NCI-H2029 (cell line): ENCODE results near the gene CD300LG.
"Not testable (repeated sequence)": the region's sequence is repeated elsewhere in the genome, so short reads cannot be mapped to it uniquely, and the experiment has no call there.

Experiments used
- DNase-seq: peaks from one replicate; lab custom pipeline; 2025; lab: John Stamatoyannopoulos, UW

CD300LG gene

GRCh38 chr17:43846963-43847371, at the start of gene CD300LG:
CD300LG (plus strand) TSS chr17:43847176; CDS start chr17:43847217, 41 bp downstream.
- no peak for DNase-seq

DNA sequence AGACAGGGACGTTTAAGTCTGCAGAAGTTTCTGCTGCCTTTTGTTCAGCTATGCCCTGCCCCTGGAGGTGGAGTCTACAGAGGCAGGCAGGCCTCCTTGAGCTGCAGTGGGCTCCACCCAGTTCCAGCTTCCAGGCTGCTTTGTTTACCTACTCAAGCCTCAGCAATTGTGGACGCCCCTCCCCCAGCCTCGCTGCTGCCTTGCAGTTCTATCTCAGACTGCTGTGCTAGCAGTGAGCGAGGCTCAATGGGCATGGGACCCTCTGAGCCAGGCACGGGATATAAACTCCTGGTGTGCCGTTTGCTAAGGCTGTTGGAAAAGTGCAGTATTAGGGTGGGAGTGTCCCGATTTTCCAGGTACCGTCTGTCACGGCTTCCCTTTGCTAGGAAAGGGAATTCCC, 49.0 kb upstream of the CD300LG start:
- not testable (repeated sequence) for DNase-seq

- DNase-seq = no peak
These were observed 47.9 kb upstream of the CD300LG start for GRCh38 chr17:43799047-43799446.

- DNase-seq = no peak
These were observed 46.2 kb upstream of the CD300LG start for GRCh38 chr17:43800736-43801135.

- no peak for DNase-seq
These were observed 45.1 kb upstream of the CD300LG start for GRCh38 chr17:43801844-43802243.

GRCh38 chr17:43803758-43804157, 43.2 kb upstream of the CD300LG start:
- DNase-seq = no peak

GRCh38 chr17:43805117-43805516, 41.9 kb upstream of the CD300LG start:
- no peak for DNase-seq

GRCh38 chr17:43808076-43808475, 38.9 kb upstream of the CD300LG start:
- no peak for DNase-seq

- no peak for DNase-seq
These were observed 37.9 kb upstream of the CD300LG start for GRCh38 chr17:43809121-43809520.

DNA sequence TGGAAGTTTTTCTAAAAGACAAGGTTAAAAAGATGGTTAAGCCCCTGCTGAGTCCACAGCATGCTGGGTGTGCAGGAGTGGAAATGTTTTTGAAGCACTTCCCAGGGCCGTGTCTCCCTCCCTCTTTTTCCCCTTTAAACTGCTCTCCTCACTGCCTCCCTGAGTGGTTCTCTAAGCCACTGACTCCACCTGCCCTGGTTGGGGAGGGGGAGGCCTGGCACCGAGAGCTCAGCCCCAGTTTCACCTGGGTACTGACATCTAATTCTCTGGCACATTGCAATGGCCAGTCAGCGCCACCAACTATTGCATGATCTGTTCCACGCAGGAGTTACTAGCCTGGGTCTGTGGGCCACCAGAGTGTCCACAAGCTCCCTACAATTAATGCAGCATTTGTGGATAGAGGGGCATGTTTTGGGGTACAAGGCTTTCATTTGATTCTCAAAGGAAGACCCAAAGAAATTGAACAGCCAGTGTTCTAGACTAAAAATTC, 36.7 kb upstream of the CD300LG start:
- no peak for DNase-seq

- DNase-seq = no peak
These were observed 36.2 kb upstream of the CD300LG start for GRCh38 chr17:43810823-43811222.

DNA sequence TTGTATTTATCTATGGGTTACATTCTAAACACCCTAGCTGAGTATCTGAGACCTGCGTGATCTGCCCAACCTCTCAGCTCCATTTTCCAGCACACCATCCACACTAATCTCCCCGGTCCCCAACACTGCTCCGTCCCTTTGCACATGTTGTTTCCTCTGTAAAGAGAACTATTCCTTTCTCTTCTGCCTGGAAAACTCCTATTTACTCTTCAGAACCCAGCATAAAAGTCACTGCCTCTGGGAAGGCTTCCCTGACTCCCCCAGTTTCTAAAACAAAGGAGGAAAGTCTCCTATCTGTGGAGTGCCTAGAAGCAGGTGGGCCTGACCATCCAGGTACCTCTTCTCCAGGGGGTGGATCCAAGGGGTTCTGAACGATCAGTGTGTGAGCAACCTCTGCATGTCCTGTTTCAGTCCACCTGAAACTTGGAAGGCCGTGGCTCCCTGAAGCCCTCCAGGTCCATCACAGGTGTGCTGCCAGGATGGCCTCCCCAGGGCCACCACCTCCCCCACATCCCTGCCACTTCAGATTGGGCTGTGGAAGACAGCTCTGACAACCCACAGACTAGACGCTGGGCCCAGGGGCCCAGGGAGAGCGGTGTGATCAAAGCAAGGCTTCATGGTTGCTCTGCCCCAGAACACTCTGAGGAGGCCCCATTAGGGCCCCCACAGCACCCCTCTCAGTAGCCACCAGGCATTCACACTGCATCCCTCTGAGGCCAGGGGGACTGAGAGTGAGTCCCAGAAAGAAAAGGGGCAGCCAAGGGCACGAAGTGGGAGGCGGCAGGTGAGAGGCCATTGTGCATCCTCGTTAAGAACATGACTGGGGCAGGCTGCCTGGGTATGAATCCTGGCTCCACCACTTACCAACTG, 34.3 kb upstream of the CD300LG start:
- DNase-seq = no peak

GRCh38 chr17:43813386-43813785, 33.6 kb upstream of the CD300LG start:
- no peak for DNase-seq

- DNase-seq = no peak
These were observed 33.0 kb upstream of the CD300LG start for GRCh38 chr17:43814026-43814425.

- DNase-seq = no peak
These were observed 32.3 kb upstream of the CD300LG start for GRCh38 chr17:43814714-43815113.

DNA sequence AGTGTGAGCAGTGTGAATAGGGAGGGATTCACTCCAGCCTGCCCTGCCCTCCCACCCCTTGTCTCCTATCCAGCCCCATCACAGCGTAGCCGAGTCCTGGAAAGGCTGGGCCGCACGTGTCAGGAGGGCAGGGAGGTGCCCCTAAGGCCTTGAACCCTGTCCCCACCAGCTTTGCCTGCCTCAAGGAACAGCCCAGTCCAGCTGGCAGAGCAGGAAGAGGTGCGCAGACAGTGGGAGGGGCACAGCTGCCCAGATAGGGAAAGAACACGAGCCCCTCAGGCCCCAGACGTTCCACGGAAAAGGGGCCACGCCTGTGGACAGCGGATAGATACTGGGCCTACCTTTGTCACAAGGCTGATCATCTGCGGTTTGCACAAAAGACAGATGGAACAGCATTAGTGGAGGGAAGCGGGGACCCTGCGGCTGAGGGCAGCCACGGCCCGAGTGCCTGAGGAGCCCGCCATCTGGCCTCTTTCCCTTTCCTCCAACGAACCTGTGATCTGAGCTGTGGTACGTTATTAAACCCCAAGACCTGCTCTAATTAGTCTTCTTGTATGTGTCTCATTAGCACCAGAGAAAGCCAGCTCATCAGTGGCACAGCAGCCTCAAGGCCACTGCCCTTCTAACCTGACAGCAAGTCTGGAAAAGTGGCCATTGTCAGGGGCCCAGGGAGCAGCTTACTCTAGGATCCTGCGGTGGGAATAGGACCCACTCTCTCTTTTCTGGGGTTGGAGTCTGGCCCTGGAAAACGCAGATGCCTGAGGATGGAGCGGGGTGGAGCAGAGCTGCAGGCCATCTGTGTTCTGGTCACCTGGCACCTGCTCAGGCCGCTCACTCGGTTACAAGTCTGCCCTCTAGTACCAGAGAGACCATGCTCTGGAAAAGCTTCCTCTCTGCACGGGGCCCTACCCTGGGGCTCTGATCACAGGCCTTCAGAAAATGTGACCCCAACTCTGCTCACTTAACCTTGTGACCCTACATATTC, 30.3 kb upstream of the CD300LG start:
- DNase-seq = no peak

DNA sequence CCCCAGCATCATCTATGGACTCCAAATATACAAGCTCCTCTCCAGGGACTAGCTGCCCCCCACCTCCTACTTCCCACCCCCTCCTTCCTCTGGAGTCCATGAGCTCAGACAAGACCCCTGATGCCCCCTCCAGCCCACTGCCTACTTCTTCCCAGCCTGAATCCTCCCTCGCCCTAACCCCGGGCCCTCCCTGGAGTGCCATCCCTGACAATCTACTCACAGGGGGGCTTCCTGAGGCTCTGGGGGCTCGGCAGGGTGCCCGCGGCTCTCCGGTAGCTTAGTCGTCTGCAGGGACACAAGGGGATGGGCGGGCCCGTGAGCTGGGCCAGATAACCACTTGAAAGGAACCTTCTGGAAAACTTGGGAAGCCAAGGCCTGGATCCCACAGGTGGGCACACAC, 29.1 kb upstream of the CD300LG start:
- DNase-seq = no peak

DNA sequence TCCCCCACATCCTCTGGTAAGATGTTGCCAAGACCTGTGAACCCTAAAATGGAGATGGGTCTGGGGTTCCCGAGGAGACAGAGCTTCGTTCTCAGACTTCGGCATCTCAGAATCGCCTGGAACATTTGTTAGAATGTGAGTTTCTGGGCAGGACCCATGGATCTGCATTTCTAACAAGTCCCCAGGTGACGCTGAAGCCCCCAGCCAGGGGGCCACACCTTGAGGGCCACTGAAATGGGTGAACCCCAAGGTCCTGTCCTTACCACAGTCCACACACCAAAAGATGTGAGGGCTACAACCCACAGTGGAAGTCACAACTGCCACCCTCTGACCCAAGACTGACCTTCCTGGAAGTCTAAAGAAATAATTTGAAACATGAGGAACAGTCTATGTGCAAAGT, 28.0 kb upstream of the CD300LG start:
- DNase-seq = no peak

DNA sequence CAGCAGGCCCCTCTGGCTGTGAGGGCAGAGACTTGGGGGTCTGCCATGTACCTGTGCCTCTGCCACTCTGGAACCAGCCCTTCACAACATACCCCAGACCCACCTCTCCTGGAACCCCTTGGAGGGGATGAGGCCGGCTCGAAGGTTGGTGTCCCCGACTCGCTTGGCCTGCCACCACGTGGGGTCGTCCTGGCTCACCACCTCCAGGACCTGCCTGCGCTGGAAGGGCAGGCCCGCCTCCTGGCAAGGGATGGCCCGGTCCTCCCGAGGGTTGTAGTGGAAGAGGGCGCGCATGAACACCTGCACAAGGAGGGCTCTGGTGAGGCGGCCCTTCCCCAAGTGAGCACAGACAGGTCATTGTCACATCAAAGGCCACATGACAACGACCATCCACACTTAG, 26.2 kb upstream of the CD300LG start:
- no peak for DNase-seq

DNA sequence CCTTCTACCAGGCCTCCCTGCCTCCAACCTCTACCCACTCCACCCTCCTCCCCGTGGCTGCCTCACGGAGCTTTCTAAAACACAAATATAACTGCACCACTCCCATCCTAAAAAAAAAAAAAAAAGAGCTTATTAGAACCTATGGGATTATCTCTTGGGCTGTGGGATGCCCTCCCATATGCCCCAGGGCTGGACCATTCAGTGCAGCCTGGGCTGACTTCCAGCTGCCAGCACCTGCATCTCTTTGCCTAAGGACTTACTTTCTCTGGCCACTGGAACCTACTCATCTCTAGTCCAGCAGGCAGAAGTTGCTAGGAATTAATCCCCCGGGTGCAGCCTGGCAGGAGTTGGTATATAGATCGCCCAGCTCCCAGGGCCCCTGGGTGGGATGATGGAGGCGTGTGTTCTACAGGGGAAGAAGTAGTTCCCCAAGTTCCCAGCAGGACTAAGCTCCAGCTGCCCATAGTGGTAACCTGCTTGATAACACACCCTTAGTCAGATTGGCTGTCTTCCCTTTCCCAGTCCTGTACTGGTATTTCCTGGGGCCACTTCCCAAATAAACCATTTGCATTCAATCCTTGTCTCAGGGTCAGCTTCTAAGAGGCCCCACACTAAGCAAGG, 24.3 kb upstream of the CD300LG start:
- DNase-seq = no peak

DNA sequence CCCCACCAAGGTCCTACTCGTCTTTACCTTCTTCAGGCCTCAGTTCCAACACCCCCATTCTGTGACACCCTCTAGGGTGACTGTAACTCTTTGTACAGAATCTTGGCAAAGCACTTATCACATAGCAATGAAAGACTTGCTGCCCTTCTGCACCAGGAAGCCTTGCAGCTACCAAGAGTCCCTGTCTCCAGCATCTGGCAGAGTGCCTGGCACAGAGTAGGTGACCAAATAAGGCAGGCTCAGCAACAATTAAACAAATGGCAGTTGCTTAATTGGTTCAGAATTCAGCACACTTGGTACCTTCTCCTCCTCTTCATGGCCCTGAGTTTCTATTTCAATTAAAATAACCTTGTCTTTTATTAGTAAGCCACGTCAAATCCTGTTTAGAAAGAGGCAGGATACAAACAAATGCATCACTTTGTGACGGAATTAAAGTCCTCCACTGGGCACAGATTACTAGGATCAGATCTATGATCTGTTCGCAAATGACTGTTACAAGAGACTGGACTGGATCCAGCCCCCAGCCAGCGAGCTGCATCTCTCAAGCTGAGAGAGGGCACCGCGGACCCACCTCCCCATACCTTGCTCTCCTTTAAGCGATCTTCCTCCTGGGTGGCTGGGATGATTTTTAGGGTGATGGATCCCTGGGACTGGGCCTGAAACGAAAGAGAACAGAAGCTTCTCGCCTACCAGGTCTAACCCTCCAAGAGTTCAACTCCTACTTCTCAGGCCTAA, 23.5 kb upstream of the CD300LG start:
- DNase-seq = peak; percentile 17
